ENCODE results near the gene LCNL1. TPM values are rescaled to one million over a fixed set of nuclear protein-coding genes. Genes with fewer than 3 reads are reported as not detected.

The LCNL1 gene
- total RNA-seq, 1 donor from 2014 or later = not detected

DNA sequence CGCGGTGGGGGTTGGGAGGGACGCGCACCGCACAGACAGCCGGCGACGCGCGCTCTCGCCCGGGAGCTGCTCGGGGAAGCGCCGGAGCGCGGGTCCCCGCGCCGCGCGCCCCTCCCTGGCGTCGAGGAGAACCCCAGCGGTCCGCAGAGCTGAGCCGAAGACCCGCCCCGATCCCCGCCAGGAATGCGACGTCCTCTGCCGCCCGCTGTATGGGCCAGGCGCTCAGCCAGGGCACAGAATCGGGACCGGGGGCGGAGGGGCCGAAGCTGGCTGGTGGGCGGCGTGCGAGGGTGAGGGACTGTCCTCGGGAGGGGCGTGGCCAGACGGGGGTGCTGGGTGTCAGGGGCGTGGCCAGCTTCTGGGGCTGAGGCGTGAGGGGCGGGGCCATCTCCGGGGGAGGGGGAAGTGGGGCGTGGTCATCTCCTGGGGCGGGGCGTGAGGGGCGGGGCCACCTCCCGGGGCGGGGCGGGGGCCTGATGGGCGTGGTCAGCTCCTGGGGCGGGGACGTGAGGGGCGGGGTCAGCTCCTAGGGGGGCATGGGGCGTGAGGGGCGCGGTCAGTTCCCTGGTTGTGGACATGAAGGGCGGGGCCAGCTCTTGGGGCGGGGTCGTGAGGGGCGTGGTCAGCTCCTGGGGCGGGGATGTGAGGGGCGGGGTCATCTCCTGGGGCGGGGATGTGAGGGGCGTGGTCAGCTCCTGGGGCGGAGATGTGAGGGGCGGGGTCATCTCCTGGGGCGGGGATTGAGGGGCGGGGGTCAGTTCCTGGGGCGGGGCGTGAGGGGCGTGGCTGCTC is 4.5 kb upstream of the LCNL1 start:
- Histone ChIP-seq H3K36me3 (ENCODE audit: control insufficient read depth, insufficient read depth, low read length) (no peaks in the 10 kb centered on the region), H3K4me3 (ENCODE audit: low read depth, low read length) (peak overlapping the region; percentile 37), H3K27me3 (ENCODE audit: control insufficient read depth, insufficient read depth, low read length) (peaks cover 3% of the 10 kb centered on the region)
- no peak for DNase-seq (ENCODE audit: low read depth)
- no peak for TF ChIP-seq CTCF (IDR thresholded peaks at IDR 0.05; ENCODE audit: insufficient read depth, low read length, poor library complexity, severe bottlenecking)

DNA sequence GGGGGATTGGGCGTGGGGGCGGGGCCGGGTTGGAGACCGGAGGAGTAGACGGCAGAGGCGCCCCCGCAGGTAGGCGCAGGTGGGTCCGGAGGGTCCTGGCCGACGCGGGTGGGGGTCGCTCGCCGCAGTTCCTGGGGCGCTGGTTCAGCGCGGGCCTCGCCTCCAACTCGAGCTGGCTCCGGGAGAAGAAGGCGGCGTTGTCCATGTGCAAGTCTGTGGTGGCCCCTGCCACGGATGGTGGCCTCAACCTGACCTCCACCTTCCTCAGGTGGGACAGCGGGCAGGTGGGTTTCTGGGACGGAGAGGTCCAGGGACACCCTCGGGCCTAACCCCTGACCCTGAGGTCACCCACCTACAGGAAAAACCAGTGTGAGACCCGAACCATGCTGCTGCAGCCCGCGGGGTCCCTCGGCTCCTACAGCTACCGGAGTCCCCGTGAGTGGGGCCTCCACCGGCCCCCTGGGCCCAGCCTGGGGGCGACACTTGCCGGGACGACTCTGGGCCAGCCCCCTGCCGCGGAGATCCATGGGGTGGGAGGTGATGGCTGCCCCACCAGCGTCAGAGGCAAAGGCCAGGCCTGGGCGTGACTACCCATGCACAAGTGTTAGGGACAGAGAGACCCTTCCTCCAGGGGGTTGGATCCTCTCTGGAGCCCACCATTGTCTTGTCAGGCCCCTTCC is 3.8 kb upstream of the LCNL1 start:
- no peak for DNase-seq (ENCODE audit: low read depth)
- Histone ChIP-seq H3K4me3 (ENCODE audit: low read depth, low read length) (no peak overlapping the region), H3K27me3 (ENCODE audit: control insufficient read depth, insufficient read depth, low read length) (peaks cover 8% of the 10 kb centered on the region), H3K36me3 (ENCODE audit: control insufficient read depth, insufficient read depth, low read length) (no peaks in the 10 kb centered on the region)
- no peak for TF ChIP-seq CTCF (IDR thresholded peaks at IDR 0.05; ENCODE audit: insufficient read depth, low read length, poor library complexity, severe bottlenecking)

DNA sequence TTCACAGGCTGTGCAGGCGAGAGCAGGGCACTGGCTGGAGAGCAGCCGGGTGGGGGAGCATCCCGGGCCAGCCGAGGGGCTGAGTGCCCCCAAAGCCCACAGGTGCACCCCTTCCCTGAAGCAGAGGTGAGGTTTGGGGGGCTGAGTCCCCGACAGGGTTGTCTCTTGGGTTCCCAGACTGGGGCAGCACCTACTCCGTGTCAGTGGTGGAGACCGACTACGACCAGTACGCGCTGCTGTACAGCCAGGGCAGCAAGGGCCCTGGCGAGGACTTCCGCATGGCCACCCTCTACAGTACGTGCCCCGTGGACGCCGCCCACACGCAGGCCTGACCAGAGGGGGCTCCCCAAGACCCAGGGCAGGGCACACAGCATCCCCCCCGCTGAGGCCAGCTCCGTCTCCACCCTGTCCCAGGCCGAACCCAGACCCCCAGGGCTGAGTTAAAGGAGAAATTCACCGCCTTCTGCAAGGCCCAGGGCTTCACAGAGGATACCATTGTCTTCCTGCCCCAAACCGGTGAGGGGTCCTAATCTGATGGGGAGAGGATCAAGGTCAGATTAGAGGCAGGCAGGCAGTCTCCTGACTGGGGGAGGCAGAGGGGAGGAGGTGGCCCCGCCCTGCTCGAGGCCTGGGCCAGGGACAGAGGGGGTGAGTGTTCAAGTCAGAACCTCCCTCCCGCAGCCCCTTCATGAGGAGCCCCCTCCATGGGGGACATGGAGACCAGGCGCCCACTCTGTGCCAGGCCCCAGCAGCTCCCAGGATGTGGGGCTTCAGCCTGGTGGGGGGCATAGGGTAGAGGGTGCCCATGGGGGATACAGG is 2.8 kb upstream of the LCNL1 start:
- no peak for TF ChIP-seq CTCF (IDR thresholded peaks at IDR 0.05; ENCODE audit: insufficient read depth, low read length, poor library complexity, severe bottlenecking)
- no peak for DNase-seq (ENCODE audit: low read depth)
- H3K27me3 ChIP-seq (ENCODE audit: control insufficient read depth, insufficient read depth, low read length) = peaks cover 18% of the 10 kb centered on the region

GRCh38 chr9:136980669-136981478 is 1.9 kb upstream of the LCNL1 start:
- no peak for DNase-seq (ENCODE audit: low read depth)
- no peak overlapping the region for H3K4me3 ChIP-seq (ENCODE audit: low read depth, low read length)
- peaks cover 27% of the 10 kb centered on the region for H3K27me3 ChIP-seq (ENCODE audit: control insufficient read depth, insufficient read depth, low read length)
- H3K36me3 ChIP-seq (ENCODE audit: control insufficient read depth, insufficient read depth, low read length) = no peaks in the 10 kb centered on the region
- no peak for TF ChIP-seq CTCF (IDR thresholded peaks at IDR 0.05; ENCODE audit: insufficient read depth, low read length, poor library complexity, severe bottlenecking)

More for the DNA sequence above, 2.8 kb upstream of the LCNL1 start:
- no peak overlapping the region for H3K4me3 ChIP-seq (ENCODE audit: low read depth, low read length)
- no peaks in the 10 kb centered on the region for H3K36me3 ChIP-seq (ENCODE audit: control insufficient read depth, insufficient read depth, low read length)

- TF ChIP-seq CTCF (IDR thresholded peaks at IDR 0.05; ENCODE audit: insufficient read depth, low read length, poor library complexity, severe bottlenecking) = no peak
- Histone ChIP-seq H3K36me3 (ENCODE audit: control insufficient read depth, insufficient read depth, low read length) (no peaks in the 10 kb centered on the region), H3K4me3 (ENCODE audit: low read depth, low read length) (no peak overlapping the region), H3K27me3 (ENCODE audit: control insufficient read depth, insufficient read depth, low read length) (peaks cover 30% of the 10 kb centered on the region)
- DNase-seq (ENCODE audit: low read depth) = no peak
Measured at GRCh38 chr9:136981588-136982231, 1.1 kb upstream of the LCNL1 start.

Measured in kidney epithelial cell (primary cell).